Fibroblast of skin of left biceps (primary cell): ENCODE results near the gene DLEC1.

ENCODE experiments used
- DNase-seq, 2 experiments: peaks; one replicate each; pipeline ENCODE4 v3.0.0-alpha.2; 2013; ENCODE audit warnings: low read depth in 2 of 2

DLEC1 gene, protein sequence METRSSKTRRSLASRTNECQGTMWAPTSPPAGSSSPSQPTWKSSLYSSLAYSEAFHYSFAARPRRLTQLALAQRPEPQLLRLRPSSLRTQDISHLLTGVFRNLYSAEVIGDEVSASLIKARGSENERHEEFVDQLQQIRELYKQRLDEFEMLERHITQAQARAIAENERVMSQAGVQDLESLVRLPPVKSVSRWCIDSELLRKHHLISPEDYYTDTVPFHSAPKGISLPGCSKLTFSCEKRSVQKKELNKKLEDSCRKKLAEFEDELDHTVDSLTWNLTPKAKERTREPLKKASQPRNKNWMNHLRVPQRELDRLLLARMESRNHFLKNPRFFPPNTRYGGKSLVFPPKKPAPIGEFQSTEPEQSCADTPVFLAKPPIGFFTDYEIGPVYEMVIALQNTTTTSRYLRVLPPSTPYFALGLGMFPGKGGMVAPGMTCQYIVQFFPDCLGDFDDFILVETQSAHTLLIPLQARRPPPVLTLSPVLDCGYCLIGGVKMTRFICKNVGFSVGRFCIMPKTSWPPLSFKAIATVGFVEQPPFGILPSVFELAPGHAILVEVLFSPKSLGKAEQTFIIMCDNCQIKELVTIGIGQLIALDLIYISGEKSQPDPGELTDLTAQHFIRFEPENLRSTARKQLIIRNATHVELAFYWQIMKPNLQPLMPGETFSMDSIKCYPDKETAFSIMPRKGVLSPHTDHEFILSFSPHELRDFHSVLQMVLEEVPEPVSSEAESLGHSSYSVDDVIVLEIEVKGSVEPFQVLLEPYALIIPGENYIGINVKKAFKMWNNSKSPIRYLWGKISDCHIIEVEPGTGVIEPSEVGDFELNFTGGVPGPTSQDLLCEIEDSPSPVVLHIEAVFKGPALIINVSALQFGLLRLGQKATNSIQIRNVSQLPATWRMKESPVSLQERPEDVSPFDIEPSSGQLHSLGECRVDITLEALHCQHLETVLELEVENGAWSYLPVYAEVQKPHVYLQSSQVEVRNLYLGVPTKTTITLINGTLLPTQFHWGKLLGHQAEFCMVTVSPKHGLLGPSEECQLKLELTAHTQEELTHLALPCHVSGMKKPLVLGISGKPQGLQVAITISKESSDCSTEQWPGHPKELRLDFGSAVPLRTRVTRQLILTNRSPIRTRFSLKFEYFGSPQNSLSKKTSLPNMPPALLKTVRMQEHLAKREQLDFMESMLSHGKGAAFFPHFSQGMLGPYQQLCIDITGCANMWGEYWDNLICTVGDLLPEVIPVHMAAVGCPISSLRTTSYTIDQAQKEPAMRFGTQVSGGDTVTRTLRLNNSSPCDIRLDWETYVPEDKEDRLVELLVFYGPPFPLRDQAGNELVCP (N-terminal part only)

DNA sequence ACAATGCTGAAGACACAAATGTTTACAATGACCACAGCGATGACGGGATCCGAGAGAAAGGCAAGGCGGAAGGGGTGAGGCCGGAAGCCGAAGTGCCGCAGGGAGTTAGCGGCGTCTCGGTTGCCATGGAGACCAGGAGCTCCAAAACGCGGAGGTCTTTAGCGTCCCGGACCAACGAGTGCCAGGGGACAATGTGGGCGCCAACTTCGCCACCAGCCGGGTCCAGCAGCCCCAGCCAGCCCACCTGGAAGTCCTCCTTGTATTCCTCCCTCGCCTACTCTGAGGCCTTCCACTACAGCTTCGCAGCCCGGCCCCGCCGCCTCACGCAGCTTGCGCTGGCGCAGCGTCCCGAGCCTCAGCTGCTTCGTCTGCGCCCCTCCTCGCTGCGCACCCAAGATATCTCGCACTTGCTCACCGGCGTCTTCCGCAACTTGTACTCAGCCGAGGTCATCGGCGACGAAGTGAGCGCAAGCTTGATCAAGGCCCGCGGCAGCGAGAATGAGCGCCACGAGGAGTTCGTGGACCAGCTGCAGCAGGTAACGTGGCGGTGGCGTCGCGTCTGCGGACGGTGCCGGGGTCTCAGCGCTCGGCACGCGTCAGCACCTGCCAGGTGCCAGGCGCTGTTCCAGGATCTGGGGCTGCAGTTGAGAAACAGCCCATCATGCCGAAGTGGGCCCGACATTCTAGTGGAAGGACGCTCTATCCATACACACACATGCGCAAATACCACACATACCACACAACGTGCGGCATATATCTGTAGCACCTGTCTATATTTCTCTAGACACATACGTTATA, at the start of gene DLEC1:
TSS of gene DLEC1 (plus strand) at position 108 of the 798 bp plus-strand sequence. CDS start at position 126, 18 bp downstream.
- no peak for DNase-seq

DNA sequence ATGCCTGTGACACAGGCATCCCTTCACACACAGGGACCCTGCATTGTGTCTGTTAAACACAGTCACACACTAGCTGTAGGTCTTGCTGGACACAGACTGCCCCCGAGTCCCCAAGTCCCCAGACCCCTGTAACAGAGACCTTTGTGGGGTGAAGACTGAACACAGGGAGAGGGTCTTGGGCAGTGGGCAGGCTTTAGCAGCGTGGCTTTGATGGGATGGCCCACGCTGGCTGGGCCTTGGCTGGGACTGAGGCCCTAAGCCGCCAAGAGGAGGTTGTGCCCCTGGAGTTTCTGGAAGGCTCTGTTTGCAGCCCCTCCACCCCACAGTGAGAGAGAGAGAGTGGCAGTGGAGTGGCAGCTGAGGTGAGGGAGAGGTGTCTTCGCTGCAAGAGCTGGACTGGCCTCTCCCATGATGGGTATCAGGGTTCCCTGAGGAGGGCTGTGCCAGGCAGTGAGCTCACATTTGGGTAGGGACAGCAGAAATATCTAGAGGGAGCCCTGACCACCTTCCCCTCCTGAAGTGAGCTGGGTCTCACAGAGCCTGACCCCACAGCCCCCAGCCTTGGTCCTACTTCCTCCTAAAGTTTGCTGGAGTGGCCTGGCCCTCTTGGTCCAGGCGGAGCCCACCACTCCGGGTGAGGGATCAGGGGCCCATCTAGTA, 49.1 kb upstream of the DLEC1 start:
- no peak for DNase-seq

DNA sequence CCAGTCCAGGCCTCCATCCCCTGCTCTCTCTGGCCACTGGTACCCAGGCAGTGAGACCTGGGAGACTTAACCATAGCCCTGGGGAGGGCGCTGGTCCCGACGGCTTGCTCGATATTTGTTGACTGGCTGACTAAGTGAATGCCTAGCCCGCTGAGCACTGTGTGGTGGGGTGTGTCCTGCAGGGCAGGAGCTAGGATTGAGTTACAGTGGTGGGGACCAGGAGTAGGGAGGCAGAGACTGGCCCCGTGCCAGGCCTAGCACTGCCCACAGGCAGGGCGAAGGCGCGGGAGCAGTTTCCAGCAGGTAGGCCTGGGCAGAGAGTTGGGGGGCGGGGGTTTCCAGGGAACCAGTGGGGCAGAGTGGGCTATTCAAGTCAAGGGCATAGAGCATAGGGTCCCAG, 48.5 kb upstream of the DLEC1 start, which contains the start of gene VILL:
TSS of gene VILL (plus strand) at position 260 of the 400 bp plus-strand sequence. CDS start 2,887 bp downstream, outside the sequence.
- no peak for DNase-seq

DNA sequence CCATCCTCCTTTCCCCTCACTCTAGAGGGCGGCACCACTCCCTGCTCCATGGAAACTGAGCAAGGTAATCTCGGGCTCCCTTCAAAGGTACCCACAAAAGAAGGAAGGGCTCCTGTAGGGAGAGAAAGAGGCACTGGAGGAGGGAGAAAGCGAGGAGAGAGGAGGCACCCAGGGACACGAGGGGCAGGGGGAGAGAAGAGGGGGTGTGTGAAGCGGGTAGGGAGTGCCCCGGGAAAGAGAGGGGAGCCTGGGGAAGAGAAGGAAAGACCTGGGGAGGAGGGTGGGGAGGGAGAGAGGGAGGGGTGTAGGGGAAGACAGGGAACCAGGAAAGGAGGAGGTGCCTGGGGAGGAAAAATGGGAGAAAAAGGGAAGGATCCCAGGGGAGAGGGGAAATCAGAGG, 47.9 kb upstream of the DLEC1 start:
- no peak for DNase-seq

DNA sequence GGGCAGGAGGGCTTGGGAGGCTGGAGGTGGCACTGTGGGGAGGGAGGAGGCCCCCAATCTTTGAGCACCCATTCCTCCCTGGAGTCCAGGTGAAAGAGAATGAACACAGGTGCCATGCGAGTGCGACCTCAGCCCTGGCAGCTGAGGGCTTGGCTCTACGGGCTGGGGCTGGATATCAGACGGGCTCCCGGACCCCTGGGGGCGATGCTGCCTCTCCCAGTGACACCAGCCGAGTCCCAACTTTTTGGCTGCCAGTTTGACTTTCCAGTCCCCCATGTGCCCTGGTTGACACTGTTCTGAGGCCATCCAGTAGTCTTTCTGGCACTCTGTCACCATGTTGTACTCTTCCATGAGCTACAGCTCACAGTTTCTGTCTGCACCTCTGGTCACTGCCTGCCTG, 47.2 kb upstream of the DLEC1 start:
- no peak for DNase-seq

DNA sequence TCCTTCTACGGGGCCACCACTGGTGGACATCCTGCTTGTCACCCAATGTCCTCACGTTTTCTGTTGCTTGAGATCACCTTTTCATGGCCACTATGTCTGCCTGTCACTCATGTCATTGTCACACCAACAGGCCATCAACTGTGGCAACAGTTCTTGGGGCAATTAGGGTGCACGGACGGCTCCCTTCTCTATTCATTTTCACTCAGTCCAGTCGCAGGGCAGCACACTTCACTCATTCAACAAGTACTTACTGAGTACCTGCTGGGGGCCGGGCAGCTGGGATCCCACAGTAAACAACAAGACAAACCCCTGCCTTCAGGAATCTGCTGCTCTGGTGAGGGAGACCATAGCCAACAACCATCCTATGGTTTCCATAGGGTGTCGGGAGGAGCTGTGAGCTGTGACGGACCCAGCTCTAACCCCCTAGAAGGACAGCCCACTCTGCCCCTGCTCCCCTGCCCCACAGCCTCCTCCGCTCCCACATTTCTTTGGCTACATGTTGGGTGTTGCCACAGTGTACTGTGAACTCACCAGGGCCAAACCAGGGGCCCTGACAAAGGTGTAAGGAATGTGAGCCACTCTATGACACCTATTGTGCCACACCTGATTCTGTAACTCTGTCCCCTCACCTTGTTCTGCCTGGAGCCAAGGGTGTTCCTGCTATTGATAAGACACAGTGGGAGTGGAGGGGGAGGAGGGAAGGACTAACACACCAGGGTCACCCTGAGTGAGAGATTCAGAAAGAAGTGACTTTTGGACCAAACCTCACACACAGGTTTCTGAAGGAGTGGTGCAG, 46.5 kb upstream of the DLEC1 start:
- DNase-seq, result no peak

DNA sequence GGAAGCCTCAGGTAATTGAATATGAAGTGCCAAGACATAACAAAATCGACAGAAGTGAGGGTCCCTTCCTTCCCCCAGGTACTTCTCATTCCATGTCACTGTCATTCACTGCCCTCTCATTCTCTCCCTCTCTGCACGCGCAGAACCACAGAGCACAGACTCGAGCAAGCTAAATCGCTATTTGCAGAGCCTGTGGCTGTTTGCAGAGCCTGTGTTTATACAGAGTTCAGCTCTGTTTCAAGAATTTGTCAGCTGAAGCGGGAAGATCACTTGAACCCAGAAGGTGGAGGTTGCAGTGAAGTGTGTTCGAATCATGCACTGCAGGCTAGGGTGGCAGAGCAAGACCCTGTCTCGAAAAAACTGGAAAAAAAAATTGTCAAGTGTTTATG, 45.9 kb upstream of the DLEC1 start:
- no peak for DNase-seq

DNA sequence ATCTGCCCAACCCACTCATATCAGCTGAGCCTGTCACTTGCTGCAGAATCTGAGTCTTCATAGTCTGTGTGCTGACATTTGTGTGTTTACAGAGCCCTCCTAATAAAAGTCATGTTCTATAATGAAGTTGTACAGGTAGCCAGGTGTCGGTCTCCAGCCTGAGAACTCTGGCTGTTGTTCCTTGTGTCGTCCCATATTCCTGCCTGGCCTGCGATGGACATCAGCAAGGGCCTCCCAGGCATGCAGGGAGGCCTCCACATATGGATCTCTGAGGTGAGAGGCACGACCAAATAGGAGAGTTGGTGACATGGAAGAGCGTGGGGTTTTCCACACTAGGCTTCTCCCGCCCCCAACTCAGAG, 45.6 kb upstream of the DLEC1 start:
- no peak for DNase-seq

DNA sequence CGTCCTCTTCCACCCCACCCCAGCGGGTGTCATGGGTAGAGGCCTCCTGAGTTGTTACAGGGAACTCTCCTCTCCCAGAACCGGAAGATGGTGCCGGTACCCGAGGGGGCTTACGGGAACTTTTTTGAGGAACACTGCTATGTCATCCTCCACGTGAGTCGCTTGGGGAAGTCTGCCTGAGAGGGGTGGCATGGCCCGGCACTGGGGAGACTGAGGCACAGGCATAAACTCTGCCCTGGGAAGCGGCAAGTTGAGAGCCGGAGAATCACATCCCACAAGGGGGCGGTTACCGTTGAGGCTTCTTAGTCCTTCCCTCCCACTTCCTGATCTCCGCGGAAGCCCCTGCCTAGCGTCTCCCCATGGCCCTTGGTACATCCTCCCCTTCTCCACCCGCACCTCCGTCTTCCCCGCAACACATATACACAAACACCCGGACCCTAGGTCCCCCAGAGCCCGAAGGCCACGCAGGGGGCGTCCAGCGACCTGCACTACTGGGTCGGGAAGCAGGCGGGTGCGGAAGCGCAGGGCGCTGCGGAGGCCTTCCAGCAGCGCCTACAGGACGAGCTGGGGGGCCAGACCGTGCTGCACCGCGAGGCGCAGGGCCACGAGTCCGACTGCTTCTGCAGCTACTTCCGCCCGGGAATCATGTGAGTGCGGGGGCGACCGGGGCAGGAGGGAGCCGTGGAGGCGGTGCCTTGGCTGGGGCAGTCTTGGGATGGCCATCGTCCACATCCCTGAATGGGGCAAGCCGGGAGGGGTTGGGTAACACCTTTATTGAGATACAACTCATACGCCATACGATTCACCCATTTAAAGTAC, 45.0 kb upstream of the DLEC1 start:
- DNase-seq, result peak; percentile 21 to 27

DNA sequence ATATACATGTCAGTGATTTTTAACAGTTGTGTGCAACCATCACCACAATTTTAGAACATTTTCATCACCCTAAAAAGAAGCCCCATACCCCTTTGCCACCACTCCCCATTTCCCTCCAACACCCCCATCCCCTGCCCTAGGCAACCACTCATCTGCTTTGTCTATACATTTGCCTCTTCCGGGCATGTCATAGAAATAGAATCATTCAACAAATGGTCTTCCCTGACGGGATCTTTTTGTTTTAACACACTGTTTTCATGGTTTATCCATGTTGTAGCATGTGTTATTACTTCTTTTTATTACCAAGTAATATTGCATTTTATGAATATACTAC, 44.4 kb upstream of the DLEC1 start:
- DNase-seq, result no peak

DNA sequence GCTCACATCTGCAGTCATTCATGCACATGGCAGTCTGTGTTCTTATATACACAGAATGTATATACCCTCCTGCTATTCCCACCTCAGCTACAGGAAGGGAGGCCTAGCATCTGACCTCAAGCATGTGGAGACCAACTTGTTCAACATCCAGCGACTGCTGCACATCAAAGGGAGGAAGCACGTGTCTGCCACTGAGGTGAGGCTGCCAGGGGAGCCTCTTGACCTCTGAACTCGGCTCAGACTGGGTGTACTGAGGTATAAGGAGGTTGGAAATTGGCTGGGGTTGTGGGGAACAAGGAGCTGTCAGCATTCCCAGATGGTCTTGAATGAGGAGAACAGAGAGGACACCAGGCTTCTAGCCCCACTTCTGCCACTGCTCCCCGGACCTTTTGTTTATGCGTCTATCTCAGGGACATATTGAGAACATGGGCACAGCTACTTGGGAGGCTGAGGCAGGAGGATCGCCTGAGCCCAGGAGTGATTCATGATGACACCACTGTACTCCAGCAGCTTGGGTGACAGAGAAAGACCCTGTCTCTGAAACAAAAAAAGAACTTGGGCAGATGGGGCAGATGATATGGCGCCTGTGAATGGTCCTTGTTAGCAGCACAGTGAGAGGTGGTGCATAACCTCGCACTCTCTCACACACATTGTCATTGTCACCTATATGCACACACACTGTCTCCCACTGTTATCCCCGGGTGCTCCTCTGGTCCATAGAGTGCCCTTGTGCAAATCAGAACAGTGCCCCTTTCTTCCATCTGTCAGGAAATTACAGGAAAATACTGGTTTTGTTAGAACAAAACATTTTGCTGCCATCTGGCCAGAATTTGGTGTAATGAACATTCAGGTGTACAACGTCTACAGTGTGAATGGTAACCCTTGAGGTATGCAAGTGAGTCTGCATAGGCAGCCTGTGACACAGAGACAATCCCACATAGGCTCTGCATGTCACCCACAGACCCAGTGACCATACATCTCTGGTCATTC, 43.1 kb upstream of the DLEC1 start:
- no peak for DNase-seq

DNA sequence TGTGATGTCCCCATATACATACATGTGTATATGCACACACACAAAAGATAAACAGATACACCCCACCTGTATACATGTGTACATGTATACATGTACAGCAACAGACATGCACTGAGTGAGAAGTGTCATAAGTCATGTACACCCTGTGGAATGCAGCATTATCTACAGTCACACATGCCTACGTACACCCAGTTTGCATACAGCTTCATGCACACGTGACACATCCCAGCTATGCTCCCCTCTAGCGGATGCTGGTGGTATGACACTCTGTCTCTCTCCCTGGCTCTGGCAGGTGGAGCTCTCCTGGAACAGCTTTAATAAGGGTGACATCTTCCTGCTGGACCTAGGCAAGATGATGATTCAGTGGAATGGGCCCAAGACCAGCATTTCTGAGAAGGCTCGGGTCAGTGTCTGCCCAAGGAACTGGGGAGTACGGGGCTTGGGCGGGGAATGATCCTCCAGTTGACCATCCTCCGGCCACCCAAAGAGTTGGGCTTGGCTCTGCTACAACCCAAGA, 42.2 kb upstream of the DLEC1 start:
- DNase-seq, result peak; percentile 30 to 33

DNA sequence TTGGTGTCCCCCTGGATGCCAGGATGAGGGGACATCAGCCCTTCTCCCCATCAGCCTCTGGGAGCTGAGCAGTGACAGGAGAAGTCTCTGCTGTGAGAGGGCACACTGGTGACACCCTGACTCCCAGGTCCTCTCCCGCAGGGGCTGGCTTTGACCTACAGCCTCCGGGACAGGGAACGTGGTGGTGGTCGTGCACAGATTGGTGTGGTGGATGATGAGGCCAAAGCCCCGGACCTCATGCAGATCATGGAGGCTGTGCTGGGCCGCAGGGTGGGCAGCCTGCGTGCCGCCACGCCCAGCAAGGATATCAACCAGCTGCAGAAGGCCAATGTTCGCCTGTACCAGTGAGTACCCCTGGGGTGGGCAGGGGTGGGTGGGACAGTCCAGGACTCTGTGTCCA, 41.7 kb upstream of the DLEC1 start:
- no peak for DNase-seq

DNA sequence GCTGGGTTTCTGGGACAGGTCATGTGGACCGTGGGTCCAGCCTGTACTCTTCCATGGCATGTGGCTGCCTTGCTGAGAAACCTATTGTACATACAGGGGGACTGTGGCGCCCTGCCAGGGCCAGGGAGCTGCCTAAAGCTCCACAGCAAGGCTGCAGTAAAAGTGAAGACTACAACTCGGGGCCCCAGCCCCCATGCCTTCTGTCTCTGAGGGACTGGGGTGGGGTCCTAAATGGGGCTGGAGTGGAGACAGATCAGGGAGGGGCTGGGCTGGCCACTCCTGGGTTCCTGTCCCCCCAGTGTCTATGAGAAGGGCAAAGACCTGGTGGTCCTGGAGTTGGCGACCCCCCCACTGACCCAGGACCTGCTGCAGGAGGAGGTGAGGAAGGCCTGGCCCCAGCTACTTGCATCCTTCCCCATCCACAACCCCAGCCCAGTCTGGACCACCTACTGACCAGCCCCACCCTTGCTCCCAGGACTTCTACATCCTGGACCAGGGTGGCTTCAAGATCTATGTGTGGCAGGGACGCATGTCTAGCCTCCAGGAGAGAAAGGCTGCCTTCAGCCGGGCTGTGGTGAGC, 41.1 kb upstream of the DLEC1 start:
- DNase-seq, result no peak

DNA sequence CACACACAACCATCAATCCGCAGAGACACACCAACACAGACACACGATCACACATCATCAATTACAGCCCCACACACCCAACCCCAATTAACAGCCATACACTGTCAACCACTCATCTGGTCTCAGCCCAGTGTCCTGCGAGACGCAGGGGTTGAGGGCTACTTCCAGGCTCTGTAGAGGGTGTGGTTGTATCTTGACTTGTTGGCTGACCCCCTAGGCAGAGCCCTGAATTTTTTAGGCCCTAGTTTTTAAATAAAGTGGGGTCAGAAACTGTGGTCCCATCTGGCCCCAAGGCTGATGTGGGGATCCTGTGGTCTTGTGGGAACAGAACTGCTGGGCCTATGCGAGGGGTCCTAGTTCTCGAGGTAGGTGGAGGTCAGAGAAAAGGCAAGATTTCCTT, 39.2 kb upstream of the DLEC1 start:
- DNase-seq, result no peak

DNA sequence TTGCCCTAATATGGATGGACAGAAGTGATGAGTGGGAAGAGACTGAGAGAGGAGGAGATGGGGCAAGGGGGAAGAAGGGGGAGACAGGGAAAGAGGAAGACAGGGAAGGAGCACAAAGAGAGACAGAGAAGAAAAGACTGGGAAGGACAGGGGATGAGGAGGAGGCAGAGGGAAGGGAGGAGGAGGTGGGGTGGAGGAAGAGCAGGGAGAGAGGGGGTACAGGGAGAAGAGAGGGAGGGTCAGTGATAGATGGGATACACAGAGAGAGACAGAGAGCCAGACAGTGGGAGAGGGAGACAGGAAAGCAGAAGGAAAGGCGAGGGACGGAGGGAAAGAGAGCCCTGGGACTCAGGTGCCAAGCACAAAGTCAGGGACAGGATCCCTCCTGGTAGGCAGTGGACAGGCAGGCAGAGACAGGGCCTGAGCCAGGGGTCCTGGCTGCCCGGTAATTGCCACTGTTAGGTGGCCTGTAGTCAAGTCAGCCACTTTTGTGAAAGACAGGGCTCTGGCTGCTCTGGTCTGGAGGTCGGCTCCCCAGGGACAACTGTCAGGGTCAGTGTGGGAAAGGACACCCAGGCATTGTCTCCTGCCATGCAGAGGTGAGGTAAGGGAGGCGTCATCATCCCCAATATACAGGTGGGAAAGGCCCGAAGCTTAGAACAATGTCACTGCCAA, 38.6 kb upstream of the DLEC1 start:
- no peak for DNase-seq
